NOMO-1 (cell line): ENCODE measurements around the gene CYTH1.

Experiments used
- DNase-seq, 2 experiments: peaks; one replicate each; lab custom pipeline; 2025; ENCODE audit not compliant: unreplicated experiment in 2 of 2; lab: John Stamatoyannopoulos, UW

The CYTH1 gene

DNA sequence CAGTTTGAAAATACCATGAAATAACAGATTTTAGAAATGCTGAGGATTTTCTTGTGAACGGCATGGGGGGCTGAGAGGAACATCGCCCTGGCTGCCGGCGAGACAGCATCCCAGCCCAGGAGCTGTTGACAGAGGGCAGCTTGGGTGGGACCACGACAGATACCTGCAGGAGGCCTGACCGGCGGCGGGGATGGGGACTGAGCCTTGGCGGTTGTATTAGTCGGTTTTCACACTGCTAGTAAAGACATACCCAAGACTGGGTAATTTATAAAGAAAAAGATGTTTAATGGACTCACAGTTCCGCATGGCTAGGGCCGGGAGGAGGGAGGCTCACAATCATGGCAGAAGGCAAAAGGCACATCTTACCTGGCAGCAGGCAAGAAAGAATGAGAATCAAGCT, 122.5 kb downstream of the CYTH1 start:
- DNase-seq = no peak

DNA sequence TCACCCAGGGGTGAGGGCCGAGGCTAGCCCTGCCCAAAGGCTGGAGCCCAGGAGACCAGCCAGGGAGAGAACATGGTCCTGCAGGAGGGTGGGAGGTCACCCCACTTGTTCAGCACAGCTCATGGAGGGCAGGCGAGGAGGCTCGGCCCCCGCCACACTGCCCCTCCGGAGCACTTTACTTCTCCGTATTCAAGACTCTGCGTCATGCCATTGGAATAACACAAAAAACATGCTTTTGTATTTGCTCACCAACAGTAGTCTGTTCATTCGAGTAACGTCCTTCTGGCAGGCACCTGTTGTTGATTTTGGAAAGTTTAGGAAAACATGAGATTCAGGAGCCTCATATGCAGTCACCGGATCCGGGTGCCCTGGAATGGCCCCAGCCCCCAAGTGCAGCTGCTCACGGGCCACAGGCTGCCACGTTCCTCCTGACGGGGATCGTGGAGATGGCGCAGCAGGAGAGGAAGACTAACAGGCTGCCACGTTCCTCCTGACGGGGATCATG, 123.7 kb downstream of the CYTH1 start:
- no peak for DNase-seq

DNA sequence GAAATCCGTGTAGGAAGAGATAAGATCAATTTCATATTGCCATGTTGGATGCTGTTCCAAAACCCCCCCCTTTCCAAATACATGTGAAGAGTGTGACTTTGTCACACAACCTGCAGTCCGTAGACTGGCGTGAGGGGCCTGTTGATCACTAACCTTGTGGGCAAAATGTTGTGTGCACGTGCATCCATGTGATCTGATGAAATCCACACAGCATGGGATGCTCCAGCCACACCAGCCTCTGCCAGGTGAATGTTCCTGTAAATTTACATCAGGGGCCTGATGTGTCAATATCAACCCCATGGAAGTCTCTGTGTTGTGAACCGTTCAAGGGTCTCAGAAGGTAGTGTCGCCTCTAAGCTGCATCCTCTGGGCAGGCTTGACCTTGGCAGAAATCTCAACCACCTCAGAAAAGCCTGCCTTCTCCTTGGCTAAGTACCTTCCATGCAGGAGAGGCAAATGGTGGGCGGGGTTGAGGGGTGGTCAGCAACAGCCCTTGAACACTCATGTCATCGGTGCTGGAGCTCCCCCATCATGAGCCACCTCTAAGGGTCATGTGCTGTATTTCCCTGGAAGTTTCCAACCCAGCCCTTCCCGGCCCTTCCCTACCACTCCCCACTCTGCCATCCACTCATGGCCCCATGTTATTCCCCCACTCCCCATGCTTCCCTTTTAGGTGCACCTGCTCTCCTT, 126.7 kb downstream of the CYTH1 start:
- DNase-seq = no peak

- DNase-seq = peak in 1 of 2 experiments; percentile 6
Observed at GRCh38 chr17:78654325-78654724, 127.7 kb downstream of the CYTH1 start.

DNA sequence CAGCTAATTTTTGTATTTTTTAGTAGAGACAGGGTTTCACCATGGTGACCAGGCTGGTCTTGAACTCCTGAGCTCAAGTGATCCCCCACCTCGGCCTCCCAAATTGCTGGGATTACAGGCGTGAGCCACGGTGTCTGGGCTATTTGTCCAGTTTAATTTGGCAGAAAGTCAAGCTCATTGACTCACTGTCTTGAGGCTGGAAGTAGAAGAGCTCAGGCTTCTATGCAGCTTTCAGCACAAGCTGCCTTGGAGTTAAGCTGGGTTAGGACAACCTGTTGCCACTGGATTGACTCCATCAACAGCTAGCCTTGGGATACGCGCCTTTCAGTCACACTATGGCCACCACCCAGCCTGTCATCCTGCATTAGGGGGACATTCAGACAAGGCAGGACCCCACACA, 128.7 kb downstream of the CYTH1 start:
- DNase-seq = no peak

DNA sequence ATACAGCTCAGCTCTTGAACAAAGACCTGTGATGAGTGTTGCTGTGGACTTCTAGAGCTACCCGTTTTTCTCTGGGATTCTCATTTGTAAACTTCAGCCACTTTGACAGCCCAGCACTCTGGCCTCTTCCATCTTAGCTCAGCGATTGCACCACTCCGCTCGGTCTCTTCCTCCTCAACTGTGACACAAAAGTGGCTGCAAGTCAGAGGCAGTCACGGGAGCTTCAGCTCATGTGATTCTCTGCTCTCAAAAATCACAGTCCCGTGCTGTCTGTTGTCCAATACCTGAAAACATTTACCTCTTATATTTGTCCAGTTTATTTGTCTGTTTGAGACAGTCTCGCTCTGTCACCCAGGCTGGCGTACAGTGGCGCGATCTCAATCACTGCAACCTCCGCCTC, 129.2 kb downstream of the CYTH1 start:
- DNase-seq = peak; percentile 5 to 27

GRCh38 chr17:78652024-78652423, 130.0 kb downstream of the CYTH1 start:
- no peak for DNase-seq

GRCh38 chr17:78651554-78651953, 130.5 kb downstream of the CYTH1 start:
- no peak for DNase-seq

DNA sequence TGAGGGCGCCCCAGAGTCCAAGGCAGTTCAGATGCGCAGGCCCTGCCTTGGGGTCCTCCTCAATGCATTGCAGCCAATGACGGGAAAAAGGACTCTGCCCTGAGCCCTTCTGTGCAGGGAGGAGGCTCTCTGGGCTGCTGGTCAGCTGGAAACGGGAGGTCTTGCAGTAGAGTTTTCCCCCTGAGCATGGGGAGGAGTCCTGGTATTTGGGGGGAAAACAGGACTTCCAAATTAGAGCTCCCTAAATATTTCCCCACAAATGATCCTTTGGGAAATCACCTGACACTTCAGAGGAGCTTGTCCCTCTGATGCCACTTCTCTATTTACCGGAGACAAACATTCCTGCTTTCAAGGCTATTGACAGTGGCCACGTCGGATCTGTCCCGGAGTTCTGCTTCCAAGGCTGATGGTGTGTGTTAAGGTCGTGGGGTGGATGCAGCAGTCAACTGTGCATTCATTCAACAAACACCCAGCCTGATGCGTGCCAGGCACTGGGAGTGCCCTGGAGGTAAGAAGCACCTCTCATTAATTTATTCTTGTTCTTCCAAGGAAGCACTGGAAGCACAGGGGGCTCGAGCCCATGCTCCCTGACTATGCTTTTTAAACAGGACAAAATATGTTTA, 131.9 kb downstream of the CYTH1 start:
- no peak for DNase-seq

DNA sequence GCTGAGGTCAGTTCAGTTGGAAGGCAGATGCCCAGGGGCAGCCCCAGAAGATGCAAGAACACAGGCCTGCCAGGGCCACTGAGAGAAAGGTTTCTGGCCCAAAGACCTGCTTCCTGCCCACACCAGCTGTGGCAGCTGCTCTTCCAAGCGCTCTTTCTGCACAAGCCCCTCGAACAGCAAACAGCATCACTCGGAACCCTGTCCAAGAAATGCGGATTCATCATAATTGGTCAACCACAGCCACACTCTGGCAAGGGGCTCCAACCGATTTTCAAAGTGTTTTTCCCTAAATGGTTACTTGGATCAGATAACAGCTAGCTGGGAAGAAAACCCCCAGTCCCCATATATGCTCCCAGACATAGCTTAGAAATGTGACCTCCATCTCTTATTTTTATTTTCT, 133.8 kb downstream of the CYTH1 start:
- no peak for DNase-seq

DNA sequence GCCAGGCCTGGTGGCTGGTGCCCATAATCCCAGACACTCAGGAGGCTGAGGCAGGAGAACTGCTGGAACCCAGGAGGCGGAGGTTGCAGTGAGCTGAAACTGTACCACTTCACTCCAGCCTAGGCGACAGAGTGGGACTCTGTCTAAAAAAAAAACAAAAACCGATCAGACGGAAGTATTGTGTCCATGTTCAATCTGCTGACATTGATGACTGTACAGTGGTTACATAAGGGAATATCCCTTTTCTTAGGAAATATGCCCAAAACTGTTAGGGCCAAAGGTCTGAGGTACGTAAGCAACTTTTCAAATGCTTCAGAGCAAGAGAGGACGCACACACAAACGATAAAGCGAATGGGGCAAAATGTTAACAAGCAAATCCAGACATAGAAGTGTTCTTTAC, 135.0 kb downstream of the CYTH1 start:
- no peak for DNase-seq

- DNase-seq = peak; percentile 88 to 90
Observed at GRCh38 chr17:78645421-78646295, 136.4 kb downstream of the CYTH1 start.

DNA sequence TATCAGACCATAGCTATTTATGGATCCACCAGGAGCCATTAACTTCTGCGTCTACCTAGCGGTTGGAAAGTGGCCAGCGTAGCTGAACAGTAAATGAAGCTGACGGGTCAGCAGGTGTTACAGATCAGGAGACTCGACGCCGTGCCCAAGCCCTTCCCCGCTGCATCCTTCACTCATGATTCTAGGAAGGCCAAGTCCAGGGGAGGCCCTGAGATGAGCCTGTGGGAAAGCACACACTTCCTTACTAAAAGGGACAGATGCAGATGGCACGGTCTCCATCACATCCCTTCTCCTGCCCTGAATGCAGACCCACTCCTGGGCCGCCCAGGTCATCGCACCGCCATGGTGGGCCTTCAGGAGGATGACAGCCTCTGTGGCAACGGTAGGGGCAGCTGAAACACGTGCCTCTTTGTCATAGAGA, 137.1 kb downstream of the CYTH1 start:
- DNase-seq = no peak

DNA sequence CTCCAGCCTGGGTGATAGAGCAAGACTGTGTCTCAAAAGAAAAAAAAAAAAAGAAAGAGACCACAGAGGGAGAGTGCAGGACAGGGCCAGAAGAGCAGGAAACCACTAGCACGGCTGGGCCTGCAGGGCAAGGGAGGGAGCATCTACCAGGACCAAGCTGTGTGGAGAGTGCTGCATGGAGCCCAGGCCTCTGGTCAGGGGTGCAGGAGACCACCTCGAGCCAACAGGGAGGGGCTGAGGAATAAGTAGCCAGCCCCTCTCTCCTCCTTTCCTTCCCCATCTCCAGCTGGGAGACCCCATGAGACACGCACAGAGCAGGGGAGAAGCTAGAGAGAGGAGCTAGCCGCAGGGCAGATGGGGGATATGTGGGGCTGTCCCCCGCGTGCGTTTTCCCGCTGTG, 137.8 kb downstream of the CYTH1 start:
- no peak for DNase-seq

DNA sequence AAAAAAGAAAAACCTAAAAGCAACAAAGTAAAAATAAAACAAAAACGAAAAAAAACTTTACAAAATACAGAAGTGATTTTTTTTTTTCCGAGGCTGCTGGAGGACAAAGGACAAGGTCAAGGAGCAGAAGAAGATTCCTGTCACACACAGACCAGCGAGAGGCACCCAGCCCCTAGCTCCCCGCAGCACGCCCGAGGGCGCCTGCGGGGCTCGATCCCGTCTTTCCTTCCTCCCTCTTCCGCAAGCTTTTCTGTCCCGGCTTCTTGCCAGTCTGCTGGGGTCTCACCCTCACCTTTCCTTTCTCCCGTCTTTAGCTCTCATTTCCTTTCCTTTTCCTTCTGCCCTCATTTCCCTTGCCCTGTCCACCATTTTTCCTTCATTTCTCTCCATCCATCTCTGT, 138.7 kb downstream of the CYTH1 start:
- DNase-seq = no peak

DNA sequence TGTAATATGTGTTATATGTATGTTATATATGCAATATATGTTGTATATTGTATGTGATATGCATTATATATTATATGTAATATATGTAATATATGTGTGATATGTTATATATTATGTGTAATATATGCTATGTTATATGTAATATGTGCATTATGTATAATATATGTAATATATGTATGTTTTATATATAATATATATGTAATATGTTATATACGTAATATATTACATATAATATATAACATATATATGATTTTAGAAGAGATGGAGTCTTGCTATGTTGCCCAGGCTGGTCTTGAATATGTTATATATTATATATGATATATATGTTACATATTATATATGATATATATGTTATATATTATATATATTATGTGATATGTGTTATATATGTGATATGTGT, 139.4 kb downstream of the CYTH1 start:
- DNase-seq = no peak

DNA sequence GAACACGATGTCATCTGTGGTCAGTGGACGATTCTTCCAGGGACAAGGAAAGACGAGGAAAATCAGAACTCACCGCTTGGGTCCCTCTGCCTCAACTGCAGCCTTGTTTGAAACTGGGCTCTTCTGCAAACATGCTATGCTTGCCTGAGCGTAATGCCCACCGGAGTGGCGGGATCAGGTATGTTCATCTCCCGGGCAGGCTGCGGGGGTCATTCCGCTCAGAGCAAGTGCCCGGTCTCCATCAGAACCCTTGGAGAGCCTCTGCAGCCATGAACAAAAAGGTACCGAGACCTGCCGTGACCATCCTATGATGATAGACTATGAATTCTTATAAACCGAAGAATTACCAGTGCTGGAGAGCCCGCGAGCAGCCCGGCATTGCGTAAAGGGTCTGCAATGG, 140.4 kb downstream of the CYTH1 start:
- DNase-seq = no peak

DNA sequence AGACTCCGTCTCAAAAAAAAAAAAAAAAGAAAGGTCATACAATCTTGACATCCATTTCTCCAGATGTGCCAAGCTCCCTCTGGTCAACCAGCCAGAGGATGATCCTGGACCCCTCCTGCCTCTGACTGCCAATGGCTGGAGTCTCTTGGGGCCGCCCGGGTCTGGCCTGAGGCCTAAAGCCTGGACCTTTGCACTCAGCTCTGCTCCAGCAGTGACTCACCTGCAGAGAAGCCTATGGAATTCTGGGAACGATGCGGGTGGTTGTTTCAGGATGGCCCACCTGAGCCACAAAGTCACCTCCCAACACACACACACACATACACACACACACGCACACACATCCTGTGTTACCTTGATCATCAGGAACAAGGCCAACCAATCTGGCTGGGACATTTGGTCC, 140.8 kb downstream of the CYTH1 start:
- DNase-seq = no peak

- DNase-seq = no peak
Observed at GRCh38 chr17:78640700-78641099, 141.4 kb downstream of the CYTH1 start.

- no peak for DNase-seq
Observed at GRCh38 chr17:78637643-78638420, 144.2 kb downstream of the CYTH1 start.

DNA sequence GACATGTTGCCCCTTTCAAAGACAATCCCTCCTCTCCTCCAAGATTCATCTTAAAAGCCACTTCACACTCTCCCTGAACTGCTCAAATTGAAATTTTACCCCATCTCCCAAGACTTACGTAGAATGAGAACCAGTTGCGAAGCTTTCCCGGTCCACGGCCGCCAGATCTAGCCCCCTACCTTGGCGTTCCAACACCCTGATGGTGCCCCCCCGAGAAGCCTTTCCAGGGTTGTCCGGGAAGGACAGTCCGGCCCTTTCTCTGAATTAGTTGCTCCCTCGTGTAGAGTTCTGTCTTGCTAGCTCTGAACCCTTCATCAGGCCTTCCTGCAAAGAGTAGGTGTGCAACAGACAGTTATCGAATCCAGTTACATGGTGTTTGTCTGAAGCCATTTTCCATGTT, 144.9 kb downstream of the CYTH1 start:
- no peak for DNase-seq
